PC-3 (cell line): ENCODE data around the gene TMEM178B.

Experiments
- CTCF ChIP-seq: fragments of 300-600 bp; sonication (generic); conservative IDR thresholded peaks from 2 replicates; pipeline ENCODE4 v1.5.1; 2017; ENCODE audit warnings: antibody characterized with exemption, low read depth, mild to moderate bottlenecking, low read length
- EZH2 ChIP-seq: fragments of 300-600 bp; sonication (generic); IDR thresholded peaks from one replicate; pipeline ENCODE4 v1.6.1; 2017; ENCODE audit warnings: antibody characterized with exemption, mild to moderate bottlenecking, low read length; ENCODE audit not compliant: unreplicated experiment
- EZH2phosphoT487 ChIP-seq: fragments of 300-600 bp; sonication (generic); IDR thresholded peaks from 2 replicates; pipeline ENCODE4 v1.6.1; 2018; ENCODE audit warnings: mild to moderate bottlenecking, antibody characterized with exemption, low read length, borderline replicate concordance

GRCh38 chr7:141213226-141213625 lies 139.4 kb downstream of the TMEM178B start:
- no peak for TF ChIP-seq CTCF
- TF ChIP-seq EZH2: no peak
- TF ChIP-seq EZH2phosphoT487: no peak
